Skin epidermis (tissue), 12 donors: Measurements from ENCODE around the gene MAP3K10.

Experiments
- H3K27ac ChIP-seq, 21 experiments: fragments of 200-600 bp; sonication (generic) in 11 of 21; one replicate each; pipeline ENCODE4 v1.5.0; 2020; ENCODE audit warnings: mild to moderate bottlenecking in 3 of 21, inconsistent platforms in 2 of 21, moderate library complexity in 2 of 21
- H3K4me3 ChIP-seq, 7 experiments: fragments of 200-600 bp; sonication (generic) in 2 of 7; one replicate each; pipeline ENCODE4 v1.5.0; 2020; ENCODE audit warnings: inconsistent platforms in 2 of 7, mild to moderate bottlenecking in 2 of 7, moderate library complexity in 1 of 7

The MAP3K10 gene

DNA sequence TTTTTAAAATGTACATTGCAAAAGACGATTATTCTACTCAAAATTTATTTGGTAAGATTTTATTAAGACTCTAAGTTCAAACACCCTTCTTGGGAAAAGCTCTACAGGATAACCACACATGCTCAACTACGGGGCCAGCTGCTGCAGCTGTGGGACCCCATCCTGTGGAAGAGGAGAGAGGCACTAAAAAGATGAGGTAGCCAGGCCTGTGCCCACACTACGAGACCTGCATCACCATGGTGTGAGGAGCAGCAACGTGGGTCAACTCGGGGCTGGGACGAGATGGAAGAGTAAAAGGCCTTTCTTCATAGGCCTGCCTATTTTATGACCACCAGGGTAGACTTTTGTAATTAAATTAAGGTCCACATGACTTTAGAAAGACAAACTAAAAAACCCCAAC is 39.8 kb downstream of the MAP3K10 start:
- H3K4me3 ChIP-seq, result no peak overlapping the region
- peak overlapping the region in 1 of 21 experiments; percentile 14 for H3K27ac ChIP-seq

DNA sequence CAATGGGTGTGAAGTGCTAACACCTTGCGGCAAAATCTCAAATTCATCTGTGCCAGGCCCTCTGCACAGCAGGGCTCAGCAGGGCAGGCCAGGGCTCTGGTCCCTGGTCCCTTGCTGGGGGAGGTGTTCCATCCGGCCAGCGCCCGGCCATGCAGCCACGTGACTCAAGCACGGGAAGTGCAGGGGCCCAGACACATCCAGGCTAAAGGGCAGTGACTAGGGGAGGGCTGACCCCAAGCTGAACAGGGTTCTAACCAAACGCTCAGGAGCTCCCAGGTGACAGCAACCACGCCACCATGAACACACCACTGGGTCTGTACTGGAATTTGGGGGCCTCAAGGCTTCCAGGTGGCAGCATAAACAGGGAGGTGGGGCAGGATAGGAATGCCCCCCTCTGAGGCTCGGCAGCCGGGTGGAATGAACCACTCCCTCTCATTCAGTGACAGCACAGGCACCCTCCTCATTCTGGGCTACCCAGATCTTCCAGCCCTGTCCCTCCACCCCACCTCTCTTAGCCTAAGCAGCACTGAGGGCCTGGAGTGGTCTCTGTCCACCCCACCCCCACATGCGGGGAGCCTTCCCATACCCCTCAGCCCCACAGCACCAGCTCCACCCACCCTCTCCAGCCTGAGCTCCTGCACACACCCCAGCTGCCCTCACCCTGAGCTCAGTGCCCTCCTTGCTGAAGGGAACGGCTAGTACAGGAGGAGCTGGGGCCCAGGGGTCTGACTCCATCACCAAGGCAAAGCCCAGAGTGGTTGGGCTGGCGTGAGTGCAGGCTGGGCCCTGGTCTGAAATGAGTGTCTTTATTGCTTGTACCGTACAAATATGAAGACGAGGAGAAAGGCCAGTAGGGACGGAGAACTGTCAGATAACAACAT is 40.6 kb downstream of the MAP3K10 start:
- H3K27ac ChIP-seq, result peak overlapping the region in 1 of 21 experiments; percentile 14
- H3K4me3 ChIP-seq, result no peak overlapping the region

DNA sequence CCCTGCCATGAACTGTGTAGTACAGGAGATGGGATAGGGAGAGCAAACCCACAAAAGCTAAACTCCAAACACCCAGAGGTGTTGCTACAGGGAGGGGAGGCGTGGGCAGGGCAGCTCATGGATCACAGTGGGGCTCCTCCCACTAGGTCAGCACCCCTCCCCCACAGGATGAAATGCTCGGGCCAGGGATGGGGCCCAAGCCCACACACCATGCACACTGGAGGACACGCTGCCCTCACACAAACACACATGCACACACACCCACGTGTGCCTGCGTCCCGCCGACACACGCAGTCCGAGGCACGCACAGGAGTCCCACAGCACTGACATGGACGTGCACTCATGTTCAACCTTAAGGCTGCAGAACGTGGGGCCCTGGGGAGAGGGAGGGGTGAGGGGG is 41.3 kb downstream of the MAP3K10 start:
- H3K27ac ChIP-seq, result no peak overlapping the region
- no peak overlapping the region for H3K4me3 ChIP-seq

DNA sequence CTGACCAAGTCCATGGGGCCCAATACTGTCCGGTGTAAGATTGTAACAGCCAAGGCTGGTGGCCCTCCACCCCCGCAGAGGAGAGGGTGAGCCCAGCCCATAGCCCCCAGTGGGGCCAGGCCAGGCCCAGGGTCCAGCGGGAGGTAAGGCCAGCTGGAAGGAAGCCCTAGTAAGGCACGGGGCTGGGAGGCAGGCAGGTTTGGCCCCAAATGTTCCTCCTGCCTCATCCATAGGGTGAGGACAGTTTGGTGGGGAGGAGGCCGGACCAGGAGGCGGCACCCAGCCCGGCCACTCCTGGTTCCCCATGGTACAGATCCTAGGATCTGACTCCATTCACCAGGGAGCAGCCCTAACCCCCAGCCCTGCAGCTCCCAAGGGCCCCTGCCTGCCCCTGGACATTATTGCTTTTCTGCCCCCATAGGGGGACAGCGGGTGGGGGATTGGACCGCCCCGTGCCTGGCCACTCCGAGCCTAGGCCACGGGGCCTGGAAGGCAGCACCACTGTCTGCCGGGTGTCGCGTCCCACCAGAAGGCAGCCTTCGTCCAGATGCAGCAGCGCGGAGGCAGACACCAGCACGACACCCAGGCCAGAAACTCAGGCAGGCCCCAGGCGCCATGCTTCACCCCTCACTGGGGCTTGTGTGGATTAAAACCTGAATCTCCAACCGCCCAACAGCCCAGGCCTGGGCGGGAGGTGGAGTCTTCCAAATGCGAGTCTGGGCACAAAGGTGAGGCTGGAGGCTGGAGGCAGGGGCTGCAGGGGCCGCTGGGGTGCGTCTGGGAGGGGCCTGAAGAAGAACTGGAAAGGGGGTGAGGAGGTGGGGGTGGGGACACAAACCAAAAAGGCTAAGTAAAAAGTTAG is 42.0 kb downstream of the MAP3K10 start:
- Histone ChIP-seq H3K4me3 (no peak overlapping the region), H3K27ac (no peak overlapping the region)

- no peak overlapping the region for H3K27ac ChIP-seq
These were observed 42.7 kb downstream of the MAP3K10 start for GRCh38 chr19:40233811-40234389.

GRCh38 chr19:40234429-40235237 is 43.4 kb downstream of the MAP3K10 start:
- no peak overlapping the region for H3K4me3 ChIP-seq
- H3K27ac ChIP-seq, result no peak overlapping the region

More at GRCh38 chr19:40233811-40234389, 42.7 kb downstream of the MAP3K10 start:
- H3K4me3 ChIP-seq, result no peak overlapping the region

DNA sequence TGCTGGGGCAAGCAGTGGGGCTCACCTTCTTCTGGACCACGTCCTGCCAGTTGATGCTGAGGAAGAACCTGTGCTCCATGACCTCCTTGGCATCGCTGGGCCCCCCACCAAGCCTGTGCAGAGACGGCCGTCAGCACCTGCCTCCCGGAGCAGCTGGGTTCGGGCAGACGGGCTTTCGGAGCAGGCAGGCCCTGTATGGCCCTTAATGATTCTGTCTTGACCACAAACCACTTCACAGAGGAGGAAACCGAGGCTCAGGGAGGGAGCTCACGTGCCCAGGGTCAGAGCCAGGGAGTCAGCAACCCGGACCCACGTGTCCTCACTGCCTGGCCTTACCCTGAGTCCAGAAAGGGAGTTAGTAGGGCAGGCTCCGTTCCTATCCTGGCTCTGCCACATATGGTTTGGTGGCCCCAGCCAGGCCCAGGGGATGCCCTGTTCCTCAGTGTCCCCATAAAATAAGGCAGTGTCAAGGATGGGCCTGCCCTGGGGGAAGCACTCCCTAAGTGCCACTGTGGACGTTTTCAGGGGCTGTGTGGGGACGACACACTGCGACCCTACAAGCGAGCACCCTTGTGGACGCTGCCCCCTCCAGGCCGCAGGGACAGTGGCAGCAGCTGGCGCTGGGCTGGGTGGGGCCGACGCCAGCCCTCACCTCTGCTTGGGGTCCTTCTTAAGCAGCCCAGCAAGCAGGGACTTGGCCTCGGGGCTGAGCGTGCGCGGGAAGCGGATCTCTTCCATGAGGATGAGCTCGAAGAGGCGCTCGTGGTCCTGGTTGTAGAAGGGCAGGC is 44.2 kb downstream of the MAP3K10 start:
- Histone ChIP-seq H3K4me3 (no peak overlapping the region), H3K27ac (no peak overlapping the region)

- Histone ChIP-seq H3K4me3 (no peak overlapping the region), H3K27ac (no peak overlapping the region)
These were observed 44.8 kb downstream of the MAP3K10 start for GRCh38 chr19:40236026-40236355.

DNA sequence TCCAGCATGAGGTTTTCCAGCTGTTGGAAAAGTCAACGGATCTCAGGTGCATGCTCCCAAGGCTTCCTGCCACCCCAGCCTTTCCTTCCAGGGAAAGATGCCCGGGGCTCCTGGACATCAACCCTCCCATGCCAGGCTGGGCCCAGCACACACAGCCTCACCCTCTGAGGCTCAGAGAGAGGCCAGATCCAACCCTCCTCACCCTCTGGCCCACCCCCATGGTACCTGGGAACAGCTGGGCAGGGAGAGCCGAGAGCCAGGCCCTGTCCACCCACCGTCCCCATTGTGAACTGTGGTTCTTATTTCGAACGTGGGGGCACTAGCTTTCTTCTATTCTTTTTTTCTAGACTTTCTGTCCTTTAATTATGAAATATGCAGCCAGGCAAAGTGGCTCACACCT is 45.1 kb downstream of the MAP3K10 start:
- Histone ChIP-seq H3K27ac (no peak overlapping the region), H3K4me3 (no peak overlapping the region)

DNA sequence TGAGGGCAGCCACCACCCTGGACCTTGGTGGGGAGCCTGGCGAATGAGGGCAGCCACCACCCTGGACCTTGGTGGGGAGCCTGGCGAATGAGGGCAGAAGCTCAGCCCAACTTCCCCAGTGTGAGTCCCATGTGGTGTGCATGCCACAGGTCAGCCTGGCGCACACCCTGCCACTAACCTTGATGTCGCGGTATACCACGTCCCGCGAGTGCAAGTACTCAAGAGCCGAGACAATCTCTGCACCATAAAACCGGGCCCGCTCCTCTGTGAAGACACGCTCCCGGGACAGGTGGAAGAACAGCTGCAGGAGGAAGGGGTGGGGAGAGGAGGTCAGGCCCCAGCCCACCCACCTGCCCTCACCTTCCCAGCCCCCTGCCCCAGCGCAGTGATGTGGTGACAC is 46.6 kb downstream of the MAP3K10 start:
- H3K4me3 ChIP-seq, result no peak overlapping the region

DNA sequence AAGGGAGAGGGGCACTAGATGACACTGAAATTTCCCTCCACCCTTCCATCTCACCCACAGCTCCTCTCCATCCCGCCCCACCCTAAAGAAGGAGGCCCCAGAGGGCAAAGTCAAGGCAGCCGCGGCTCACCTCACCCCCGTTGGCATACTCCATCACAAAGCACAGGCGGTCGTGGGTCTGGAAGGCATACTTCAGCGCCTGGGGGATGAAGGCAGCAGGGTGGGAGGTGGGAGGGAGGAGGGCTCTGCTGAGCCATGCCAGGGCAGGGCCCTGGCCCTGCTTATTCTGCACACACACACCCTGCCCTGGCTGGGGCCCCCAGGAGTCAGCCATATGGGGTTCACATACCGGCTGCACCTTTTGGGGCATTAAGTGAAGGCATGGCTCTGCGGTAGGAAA is 47.5 kb downstream of the MAP3K10 start:
- Histone ChIP-seq H3K4me3 (no peak overlapping the region), H3K27ac (no peak overlapping the region)

More for the DNA sequence above, 46.6 kb downstream of the MAP3K10 start:
- H3K27ac ChIP-seq, result no peak overlapping the region

DNA sequence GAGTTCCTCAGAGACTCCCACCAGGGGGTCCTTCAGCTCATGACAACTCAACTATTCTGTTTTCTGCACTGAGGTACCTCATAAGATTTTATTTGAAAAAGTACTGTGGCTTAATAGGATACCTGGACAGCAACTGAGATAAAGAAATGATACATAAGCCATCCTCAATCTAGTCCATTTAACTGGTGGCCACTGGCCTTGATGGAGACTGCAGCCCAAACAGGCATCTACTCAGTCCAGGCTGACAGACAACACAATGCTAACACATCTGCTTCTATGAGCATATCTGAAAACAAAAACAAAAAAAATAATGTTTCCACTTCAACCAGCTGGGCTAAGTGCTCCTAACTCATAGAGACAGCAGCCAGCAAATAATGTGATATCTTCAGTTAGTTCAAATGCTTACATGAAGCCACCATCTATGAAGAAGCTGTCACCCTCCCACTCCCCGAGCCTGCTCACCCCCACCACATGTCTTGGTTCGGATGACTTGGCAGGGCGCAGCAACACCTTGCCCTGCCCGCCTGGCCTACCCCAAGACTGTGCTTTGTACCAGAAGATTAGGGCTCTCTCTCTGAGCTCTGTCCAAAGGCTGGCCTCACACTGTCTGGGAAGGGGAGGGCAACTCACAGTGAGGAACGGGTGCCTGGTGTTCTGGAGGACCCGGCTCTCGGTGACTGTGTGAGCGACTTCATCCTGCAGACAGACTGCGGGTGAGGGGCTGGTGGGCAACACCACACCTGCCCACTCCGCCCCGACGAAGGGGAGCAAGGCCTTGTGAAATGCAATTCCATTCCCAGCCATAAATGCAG is 48.4 kb downstream of the MAP3K10 start:
- Histone ChIP-seq H3K4me3 (no peak overlapping the region), H3K27ac (no peak overlapping the region)

DNA sequence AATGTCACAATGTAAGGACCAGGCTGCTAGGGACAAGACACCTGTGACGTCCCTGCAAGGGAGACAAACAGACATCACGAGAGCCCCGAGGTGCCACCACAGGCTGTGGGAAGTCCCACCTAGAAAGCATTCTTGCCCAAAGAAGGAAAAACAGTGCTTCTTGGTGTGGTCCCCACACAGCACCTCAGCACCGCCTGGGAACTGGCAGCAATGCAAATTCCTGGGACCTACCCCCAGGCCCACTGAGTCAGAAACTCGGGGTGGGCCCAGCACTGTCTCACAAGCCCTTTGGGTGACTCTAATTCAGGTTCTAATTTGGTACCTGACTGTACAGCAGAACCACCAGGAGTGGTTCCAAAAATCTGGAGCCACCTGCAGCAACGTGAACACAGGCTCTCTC is 49.1 kb downstream of the MAP3K10 start:
- Histone ChIP-seq H3K4me3 (no peak overlapping the region), H3K27ac (no peak overlapping the region)

DNA sequence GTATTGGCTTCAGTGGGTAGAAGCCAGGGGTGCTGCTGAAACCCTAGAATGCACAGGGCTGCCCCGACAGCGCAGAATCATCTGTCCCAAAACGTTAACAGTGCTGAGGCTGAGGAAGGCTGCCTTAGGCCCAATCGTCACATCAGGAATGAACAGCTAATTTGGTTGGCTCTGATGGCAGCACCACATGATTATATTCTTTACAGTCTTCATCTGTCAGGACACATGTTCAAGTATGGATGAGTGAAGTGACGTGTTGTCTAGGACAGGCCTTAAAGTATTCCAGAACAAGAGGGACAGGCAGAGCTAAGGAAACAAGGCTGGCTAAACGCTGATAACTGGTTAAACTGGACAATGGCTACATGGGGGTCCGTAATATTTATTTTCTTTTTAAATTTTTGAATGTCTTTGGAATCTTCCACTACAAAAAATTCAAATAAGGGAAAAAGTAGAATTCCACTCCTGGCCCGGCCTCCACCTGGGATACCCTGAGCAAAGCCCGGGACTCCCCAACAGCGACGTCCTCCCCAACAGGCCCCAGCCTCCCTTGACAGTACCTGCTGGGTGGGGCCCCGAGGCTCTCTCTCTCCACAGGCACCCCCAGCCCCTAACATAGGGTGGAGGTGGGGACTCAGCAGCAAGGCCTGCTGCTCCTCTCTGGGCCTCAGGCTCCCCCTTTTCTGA is 50.0 kb downstream of the MAP3K10 start:
- Histone ChIP-seq H3K27ac (peak overlapping the region in 1 of 21 experiments; percentile 37), H3K4me3 (no peak overlapping the region)

DNA sequence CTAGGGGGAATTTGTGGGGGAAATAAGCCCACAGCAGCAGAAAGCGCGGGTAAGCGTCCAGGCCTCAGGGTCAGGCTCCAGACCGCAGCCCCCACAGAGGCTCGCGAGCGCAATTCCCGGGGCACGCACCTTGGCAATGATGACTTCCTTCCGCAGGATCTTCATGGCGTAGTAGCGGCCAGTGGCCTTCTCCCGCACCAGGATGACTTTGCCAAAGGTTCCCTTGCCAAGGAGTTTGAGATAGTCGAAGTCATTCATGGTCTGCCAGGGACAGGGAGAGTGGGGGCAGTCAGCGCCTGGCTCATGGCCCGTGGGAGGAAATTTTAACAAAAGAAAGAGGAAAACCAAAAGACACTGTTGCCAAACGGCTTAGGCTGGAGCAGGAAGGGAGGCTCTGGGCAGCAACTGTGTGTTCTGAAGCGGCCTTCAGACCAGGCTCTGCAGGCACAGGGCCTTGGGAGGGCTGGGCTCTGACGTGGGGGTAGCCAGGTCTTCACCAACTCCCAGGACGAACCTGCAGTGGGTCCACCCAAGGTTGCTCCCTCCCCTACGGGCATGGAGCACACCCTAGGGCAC is 50.7 kb downstream of the MAP3K10 start:
- no peak overlapping the region for H3K4me3 ChIP-seq
- peak overlapping the region in 7 of 21 experiments; percentile 1 to 37 (median 16) for H3K27ac ChIP-seq

- Histone ChIP-seq H3K4me3 (no peak overlapping the region), H3K27ac (peak overlapping the region in 8 of 21 experiments; percentile 1 to 37 (median 12))
These were observed 51.3 kb downstream of the MAP3K10 start for GRCh38 chr19:40242480-40242879.

GRCh38 chr19:40243181-40243580 is 52.0 kb downstream of the MAP3K10 start:
- peak overlapping the region in 1 of 21 experiments; percentile 1 for H3K27ac ChIP-seq
- no peak overlapping the region for H3K4me3 ChIP-seq
